Breast epithelium (tissue), 4 donors: ENCODE data around the gene SCART1. TPM values are rescaled to one million over a fixed set of nuclear protein-coding genes. Genes with fewer than 3 reads are reported as not detected.

Experiments
- DNase-seq, 2 donors: peaks; one replicate each; pipeline ENCODE4 v3.0.0-alpha.2; 2019; ENCODE audit warnings: low spot score in 2 of 2
- H3K27ac ChIP-seq, 2 donors: fragments of 200-600 bp; sonication (generic) in 1 of 2; one replicate each; pipeline ENCODE4 v1.5.1; 2016 to 2019; ENCODE audit warnings: mild to moderate bottlenecking in 1 of 2
- H3K27me3 ChIP-seq, 2 donors: fragments of 200-600 bp; sonication (generic) in 1 of 2; one replicate each; pipeline versions ENCODE4 v1.5.1 to v1.6.0; 2017 to 2019; ENCODE audit warnings: control low read depth in 1 of 2, mild to moderate bottlenecking in 1 of 2
- H3K36me3 ChIP-seq: fragments of 200-600 bp; one replicate; pipeline ENCODE4 v1.5.1; 2019
- H3K4me1 ChIP-seq, 2 donors: fragments of 200-600 bp; sonication (generic); one replicate each; pipeline ENCODE4 v1.5.1; 2016 to 2019; ENCODE audit warnings: control low read depth in 1 of 2
- H3K4me3 ChIP-seq, 3 donors: fragments of 200-600 bp; sonication (generic); 1 replicate in 2 of 3; 2 replicates in 1 of 3; pipeline ENCODE4 v1.5.1; 2016 to 2019; ENCODE audit warnings: mild to moderate bottlenecking in 3 of 3, moderate library complexity in 2 of 3
- H3K9me3 ChIP-seq, 2 donors: fragments of 200-600 bp; sonication (generic) in 1 of 2; one replicate each; pipeline ENCODE4 v1.5.1; 2016 to 2019; ENCODE audit warnings: control low read depth in 1 of 2
- POLR2A ChIP-seq: fragments of 450-650 bp; IDR thresholded peaks from one replicate; pipeline ENCODE4 v1.6.1; 2016; ENCODE audit warnings: antibody characterized with exemption, mild to moderate bottlenecking, moderate library complexity
- POLR2AphosphoS5 ChIP-seq, 3 donors: sonication (generic); formaldehyde crosslinking; IDR thresholded peaks; one replicate each; pipeline ENCODE4 v1.6.1; 2017; ENCODE audit warnings: antibody characterized with exemption in 3 of 3
- intact Hi-C: fragments of 100-400 bp; cut with DNase I; formaldehyde crosslinking; loops from one replicate; pipeline ENCODE4 v1.15.1; 2023; ENCODE audit warnings: low total_unique reads
- total RNA-seq, 3 donors: library from RNA; depleted of rRNA; stranded (reverse); fragments of >200 nt; gene quantifications; one replicate each; pipeline ENCODE4 v1.1.0, GENCODE V29; 2016
- TF ChIP-seq, protein P1 (sequence below), 3 donors: fragments of 450-650 bp; IDR thresholded peaks; one replicate each; pipeline ENCODE4 v1.5.1; 2016 to 2017; ENCODE audit warnings: antibody characterized with exemption in 3 of 3, mild to moderate bottlenecking in 3 of 3, moderate library complexity in 3 of 3

The SCART1 gene
- total RNA-seq, 3 donors from 2014 or later: 1.4 to 3.7 (median 2.9) TPM

DNA sequence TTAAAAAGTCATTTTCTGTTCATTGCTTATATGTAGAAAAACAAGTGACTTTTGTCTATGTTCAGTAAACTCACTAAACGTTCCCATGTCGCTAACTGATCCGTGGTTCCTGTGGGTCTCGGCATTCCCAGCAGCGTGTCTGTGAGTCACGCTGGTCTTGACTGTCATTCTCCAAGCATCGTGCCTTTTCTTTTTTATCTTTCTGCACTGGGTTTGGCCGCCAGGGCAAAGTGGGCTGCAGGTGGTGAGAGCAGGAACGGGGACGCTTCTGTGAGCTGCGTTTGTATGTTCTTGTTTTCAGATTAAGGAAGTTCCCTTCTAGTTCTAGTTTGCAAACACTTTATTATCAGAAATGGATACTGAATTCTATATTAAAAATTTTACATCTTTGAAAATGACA lies 6.8 kb upstream of the SCART1 start:
- Histone ChIP-seq H3K27ac (no peak overlapping the region), H3K9me3 (peaks cover 36 to 40% of the 10 kb centered on the region in 2 donors), H3K4me3 (no peak overlapping the region), H3K36me3 (no peaks in the 10 kb centered on the region), H3K4me1 (no peaks in the 10 kb centered on the region), H3K27me3 (no peaks in the 10 kb centered on the region)
- TF ChIP-seq, protein P1, sequence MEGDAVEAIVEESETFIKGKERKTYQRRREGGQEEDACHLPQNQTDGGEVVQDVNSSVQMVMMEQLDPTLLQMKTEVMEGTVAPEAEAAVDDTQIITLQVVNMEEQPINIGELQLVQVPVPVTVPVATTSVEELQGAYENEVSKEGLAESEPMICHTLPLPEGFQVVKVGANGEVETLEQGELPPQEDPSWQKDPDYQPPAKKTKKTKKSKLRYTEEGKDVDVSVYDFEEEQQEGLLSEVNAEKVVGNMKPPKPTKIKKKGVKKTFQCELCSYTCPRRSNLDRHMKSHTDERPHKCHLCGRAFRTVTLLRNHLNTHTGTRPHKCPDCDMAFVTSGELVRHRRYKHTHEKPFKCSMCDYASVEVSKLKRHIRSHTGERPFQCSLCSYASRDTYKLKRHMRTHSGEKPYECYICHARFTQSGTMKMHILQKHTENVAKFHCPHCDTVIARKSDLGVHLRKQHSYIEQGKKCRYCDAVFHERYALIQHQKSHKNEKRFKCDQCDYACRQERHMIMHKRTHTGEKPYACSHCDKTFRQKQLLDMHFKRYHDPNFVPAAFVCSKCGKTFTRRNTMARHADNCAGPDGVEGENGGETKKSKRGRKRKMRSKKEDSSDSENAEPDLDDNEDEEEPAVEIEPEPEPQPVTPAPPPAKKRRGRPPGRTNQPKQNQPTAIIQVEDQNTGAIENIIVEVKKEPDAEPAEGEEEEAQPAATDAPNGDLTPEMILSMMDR (IDR thresholded peaks at IDR 0.05): no peak
- TF ChIP-seq POLR2A (no peak), POLR2AphosphoS5 (IDR thresholded peaks at IDR 0.05) (no peak)
- intact Hi-C loops: no loop called here
- no peak for DNase-seq

DNA sequence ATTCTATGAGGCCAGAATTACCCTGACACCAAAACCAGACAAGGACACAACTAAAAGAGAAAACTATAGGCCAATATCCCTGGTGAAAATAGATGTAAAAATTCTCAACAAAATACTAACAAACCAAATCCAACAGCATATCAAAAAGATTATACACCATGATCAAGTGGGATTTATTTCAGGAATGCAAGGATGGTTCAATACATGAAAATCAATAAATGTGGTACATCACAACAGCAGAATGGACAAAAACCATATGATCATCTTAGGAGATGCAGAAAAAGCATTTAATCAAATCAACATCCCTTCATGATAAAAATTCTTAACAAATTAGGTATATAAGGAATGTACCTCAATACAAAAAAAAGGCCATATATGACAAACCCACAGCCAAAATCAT lies 5.6 kb upstream of the SCART1 start:
- H3K9me3 ChIP-seq: peaks cover 36 to 40% of the 10 kb centered on the region in 2 donors
- H3K36me3 ChIP-seq: no peaks in the 10 kb centered on the region
- intact Hi-C loops: no loop called here
- H3K4me1 ChIP-seq: no peaks in the 10 kb centered on the region
- TF ChIP-seq POLR2AphosphoS5 (IDR thresholded peaks at IDR 0.05): no peak
- no peak for TF ChIP-seq POLR2A
- TF ChIP-seq, protein P1 (IDR thresholded peaks at IDR 0.05): no peak
- DNase-seq: no peak
- no peak overlapping the region for H3K27ac ChIP-seq
- H3K27me3 ChIP-seq: no peaks in the 10 kb centered on the region
- H3K4me3 ChIP-seq: no peak overlapping the region

DNA sequence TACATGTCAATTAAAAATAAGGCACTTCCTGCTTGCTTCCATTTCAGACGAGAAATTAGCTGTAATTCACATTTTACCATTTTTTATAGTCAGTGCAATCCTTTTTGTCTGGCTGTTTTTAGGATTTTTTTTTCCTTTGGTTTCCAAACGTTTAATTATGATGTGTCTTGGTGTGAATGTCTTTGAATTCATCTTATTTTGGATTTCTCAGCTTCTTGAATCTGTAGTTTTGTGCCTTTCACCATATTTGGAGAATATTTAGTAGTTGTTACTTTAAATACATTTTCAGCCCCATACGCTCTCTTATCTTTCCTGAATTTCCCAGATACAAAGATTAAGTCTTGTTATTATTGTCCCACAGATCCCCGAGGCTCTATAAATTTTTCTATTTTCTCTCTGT lies 2.4 kb upstream of the SCART1 start:
- no peak for TF ChIP-seq POLR2A
- TF ChIP-seq, protein P1 (IDR thresholded peaks at IDR 0.05): no peak
- TF ChIP-seq POLR2AphosphoS5 (IDR thresholded peaks at IDR 0.05): no peak
- H3K4me1 ChIP-seq: no peaks in the 10 kb centered on the region
- intact Hi-C loops: no loop called here

DNA sequence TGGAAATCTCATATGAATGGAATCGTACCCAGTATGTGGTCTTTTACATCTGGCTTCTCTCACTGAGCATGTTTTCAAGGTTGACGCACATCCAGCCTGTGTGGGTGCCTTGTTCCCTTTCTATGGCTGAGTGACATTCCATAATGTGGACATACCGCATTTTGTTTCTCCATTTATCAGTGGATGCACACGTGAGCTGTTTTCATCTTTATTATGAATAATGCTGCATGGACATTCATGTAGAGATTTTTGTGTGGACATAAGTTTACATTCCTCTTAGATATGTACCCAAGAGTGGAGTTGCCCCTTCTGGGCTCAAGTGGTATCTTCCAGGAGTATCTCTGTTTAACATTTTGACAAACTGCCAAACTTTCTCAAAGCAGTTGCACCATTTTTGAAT lies 1.3 kb upstream of the SCART1 start:
- no peak overlapping the region for H3K4me3 ChIP-seq
- TF ChIP-seq, protein P1 (IDR thresholded peaks at IDR 0.05): no peak
- TF ChIP-seq POLR2A: no peak
- no peak for TF ChIP-seq POLR2AphosphoS5 (IDR thresholded peaks at IDR 0.05)
- intact Hi-C loops: no loop called here

More for the DNA sequence above, 2.4 kb upstream of the SCART1 start:
- no peaks in the 10 kb centered on the region for H3K27me3 ChIP-seq
- no peak overlapping the region for H3K4me3 ChIP-seq
- DNase-seq: no peak
- no peaks in the 10 kb centered on the region for H3K36me3 ChIP-seq
- H3K27ac ChIP-seq: no peak overlapping the region
- H3K9me3 ChIP-seq: peaks cover 19 to 31% of the 10 kb centered on the region in 2 donors

DNA sequence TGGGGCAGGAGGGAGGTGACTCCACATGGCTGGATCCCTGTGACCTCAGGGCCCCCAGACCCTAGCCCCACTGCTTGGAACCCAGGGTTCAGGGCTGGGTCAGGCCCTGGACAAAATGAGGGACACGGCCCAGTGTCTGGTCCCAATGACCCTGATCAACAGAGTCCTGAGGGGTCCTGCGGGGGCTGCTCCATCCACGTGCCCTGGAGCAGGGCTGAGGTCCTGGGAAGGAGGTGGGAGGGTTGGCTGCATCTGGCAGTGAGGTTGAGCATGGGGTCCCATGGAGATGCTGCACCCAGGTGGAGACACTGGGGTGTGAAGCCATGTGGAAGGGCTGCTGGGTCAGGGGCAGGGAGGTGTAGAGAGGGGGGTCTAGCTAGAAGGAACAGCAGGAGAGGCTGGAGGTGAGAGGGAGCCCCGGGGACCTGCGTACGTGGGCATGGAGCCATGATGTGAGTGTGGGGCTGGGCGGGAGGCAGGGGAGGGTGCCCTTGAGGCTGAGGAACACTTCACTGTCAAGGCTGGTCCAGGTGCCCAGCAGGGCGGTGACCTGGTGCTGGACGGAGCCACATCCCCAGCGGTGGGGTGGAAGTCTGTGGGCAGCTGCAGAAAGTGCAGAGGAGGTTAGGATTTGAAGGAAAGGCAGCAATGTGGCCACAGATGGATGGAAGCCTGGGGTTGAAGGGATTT lies 604 bp downstream of the SCART1 start:
- intact Hi-C loops: no loop called here
- Histone ChIP-seq H3K36me3 (no peaks in the 10 kb centered on the region), H3K27me3 (no peaks in the 10 kb centered on the region), H3K4me1 (no peaks in the 10 kb centered on the region), H3K4me3 (no peak overlapping the region), H3K9me3 (peaks cover under 1 to 2% of the 10 kb centered on the region in 2 donors), H3K27ac (no peak overlapping the region)
- peak; percentile 10 to 37 for DNase-seq
- TF ChIP-seq POLR2AphosphoS5 (IDR thresholded peaks at IDR 0.05) (no peak), POLR2A (no peak)
- TF ChIP-seq, protein P1 (IDR thresholded peaks at IDR 0.05): no peak

More for the DNA sequence above, 1.3 kb upstream of the SCART1 start:
- Histone ChIP-seq H3K27ac (no peak overlapping the region), H3K9me3 (peaks cover 8 to 20% of the 10 kb centered on the region in 2 donors), H3K36me3 (no peaks in the 10 kb centered on the region), H3K27me3 (no peaks in the 10 kb centered on the region), H3K4me1 (no peaks in the 10 kb centered on the region)
- no peak for DNase-seq
